Liver (tissue), 9 donors: ENCODE data around the gene SLC2A6. TPM values are rescaled to one million over a fixed set of nuclear protein-coding genes. Genes with fewer than 3 reads are reported as not detected.
A peak's percentile ranks its signal among the peaks of the same experiment; 100 is the strongest.

ENCODE experiments used
- DNase-seq: peaks from one replicate; pipeline ENCODE4 v3.0.0-alpha.2; 2017; ENCODE audit warnings: low spot score
- H3K27ac ChIP-seq, 2 donors: one replicate each; pipeline ENCODE4 v1.7.0; 2013; ENCODE audit warnings: inconsistent platforms in 2 of 2, low read length in 2 of 2, control low read depth in 1 of 2, low read depth in 1 of 2, mild to moderate bottlenecking in 1 of 2
- H3K27me3 ChIP-seq, 4 donors: one replicate each; pipeline versions ENCODE4 v1.6.1 to v1.7.0; 2013; ENCODE audit warnings: low read length in 3 of 4, inconsistent platforms in 1 of 4, mild to moderate bottlenecking in 1 of 4, moderate library complexity in 1 of 4; ENCODE audit not compliant: control insufficient read depth in 4 of 4, insufficient read depth in 4 of 4
- H3K36me3 ChIP-seq, 4 donors: one replicate each; pipeline versions ENCODE4 v1.6.1 to v1.7.0; 2013; ENCODE audit warnings: low read length in 3 of 4, mild to moderate bottlenecking in 3 of 4, low read depth in 1 of 4, moderate library complexity in 1 of 4; ENCODE audit not compliant: control insufficient read depth in 4 of 4, insufficient read depth in 3 of 4
- H3K4me1 ChIP-seq, 4 donors: one replicate each; pipeline versions ENCODE4 v1.6.1 to v1.7.0; 2013; ENCODE audit warnings: low read length in 3 of 4, mild to moderate bottlenecking in 3 of 4, moderate library complexity in 1 of 4; ENCODE audit not compliant: control insufficient read depth in 4 of 4, insufficient read depth in 4 of 4
- H3K4me3 ChIP-seq, 3 donors: one replicate each; pipeline versions ENCODE4 v1.6.1 to v1.7.0; 2013; ENCODE audit warnings: low read length in 3 of 3, control low read depth in 1 of 3, low read depth in 1 of 3, mild to moderate bottlenecking in 1 of 3
- H3K9ac ChIP-seq, 2 donors: one replicate each; pipeline ENCODE4 v1.7.0; 2013; ENCODE audit warnings: low read length in 2 of 2, mild to moderate bottlenecking in 2 of 2, moderate library complexity in 2 of 2, control low read depth in 1 of 2, low read depth in 1 of 2
- H3K9me3 ChIP-seq, 4 donors: one replicate each; pipeline versions ENCODE4 v1.6.1 to v1.7.0; 2013; ENCODE audit warnings: low read length in 3 of 4; ENCODE audit not compliant: control insufficient read depth in 4 of 4
- EGR1 ChIP-seq, 2 donors: IDR thresholded peaks; 2 replicates each; pipeline ENCODE4 v1.6.1; 2016 to 2018; ENCODE audit warnings: antibody characterized with exemption in 2 of 2, low read depth in 2 of 2
- FOXA1 ChIP-seq: IDR thresholded peaks from 2 replicates; pipeline ENCODE4 v1.6.1; 2016; ENCODE audit warnings: antibody characterized with exemption
- FOXA2 ChIP-seq: IDR thresholded peaks from 2 replicates; pipeline ENCODE4 v1.6.1; 2016; ENCODE audit warnings: antibody characterized with exemption
- GABPA ChIP-seq, 2 donors: IDR thresholded peaks in 1 of 2; conservative IDR thresholded peaks in 1 of 2; 2 replicates each; pipeline ENCODE4 v1.6.1; 2016; ENCODE audit warnings: antibody characterized with exemption in 2 of 2, mild to moderate bottlenecking in 1 of 2, moderate library complexity in 1 of 2
- HNF4A ChIP-seq, 2 donors: conservative IDR thresholded peaks; 2 replicates each; pipeline ENCODE4 v1.6.1; 2016; ENCODE audit warnings: antibody characterized with exemption in 2 of 2, mild to moderate bottlenecking in 2 of 2
- JUND ChIP-seq, 2 donors: IDR thresholded peaks; 2 replicates each; pipeline ENCODE4 v1.6.1; 2016; ENCODE audit warnings: antibody characterized with exemption in 2 of 2
- NR2F2 ChIP-seq: IDR thresholded peaks from 2 replicates; pipeline ENCODE4 v1.6.1; 2016; ENCODE audit warnings: antibody characterized with exemption
- RAD21 ChIP-seq, 2 donors: IDR thresholded peaks; 2 replicates each; pipeline ENCODE4 v1.6.1; 2016; ENCODE audit warnings: antibody characterized with exemption in 2 of 2, mild to moderate bottlenecking in 2 of 2
- RXRA ChIP-seq, 2 donors: IDR thresholded peaks; 2 replicates each; pipeline ENCODE4 v1.6.1; 2017 to 2018; ENCODE audit warnings: antibody characterized with exemption in 2 of 2, mild to moderate bottlenecking in 1 of 2
- SP1 ChIP-seq: IDR thresholded peaks from 2 replicates; pipeline ENCODE4 v1.6.1; 2018; ENCODE audit warnings: antibody characterized with exemption, mild to moderate bottlenecking
- TAF1 ChIP-seq: conservative IDR thresholded peaks from 2 replicates; pipeline ENCODE4 v1.6.1; 2016; ENCODE audit warnings: antibody characterized with exemption, mild to moderate bottlenecking
- ZBTB33 ChIP-seq: IDR thresholded peaks from 2 replicates; pipeline ENCODE4 v1.6.1; 2016; ENCODE audit warnings: antibody characterized with exemption
- WGBS: extraction: QIAGEN DNeasy Blood & Tissue Kit; methylation state at CpG from one replicate; pipeline ENCODE4 v1.1.7; 2013; 5-methylcytosine and 5-hydroxymethylcytosine counted together
- polyA plus RNA-seq, 2 donors: library from polyadenylated mRNA; stranded (reverse) in 1 of 2; unstranded in 1 of 2; fragments of 200-250 nt in 1 of 2; fragments of >200 nt in 1 of 2; fragmentation: Nextera tagmentation in 1 of 2; extraction: Ambion mirVana in 1 of 2; gene quantifications; one replicate each; pipeline versions ENCODE4 v1.2.1 to v1.2.3, GENCODE V29; 2013 to 2015
- total RNA-seq, 2 donors: library from RNA; depleted of rRNA; stranded (reverse); fragments of >200 nt; gene quantifications; one replicate each; pipeline ENCODE4 v1.2.3, GENCODE V29; 2014
- TF ChIP-seq, protein P1 (sequence below): IDR thresholded peaks from 2 replicates; pipeline ENCODE4 v1.6.1; 2016; ENCODE audit warnings: antibody characterized with exemption
- TF ChIP-seq, protein P2 (sequence below): fragments of 150-350 bp; IDR thresholded peaks from 2 replicates; pipeline ENCODE4 v1.5.1; 2017; ENCODE audit warnings: improper control_type of control experiment, low read depth, low read length; ENCODE audit not compliant: missing input control
- TF ChIP-seq, protein P3 (sequence below): IDR thresholded peaks from 2 replicates; pipeline ENCODE4 v1.6.1; 2016; ENCODE audit warnings: antibody characterized with exemption
- donor health status: healthy.
- donor health status: healthy.
- donor health status: healthy.
- donor health status: healthy.
- donor health status: healthy.

The SLC2A6 gene
- total and polyA plus RNA-seq, 4 donors: 1.7 to 3.9 (median 2.3) TPM

GRCh38 chr9:133429641-133430161 lies 49.2 kb downstream of the SLC2A6 start:
- peaks cover 0 to 8% (median 4%) of the 10 kb centered on the region in 4 donors for H3K4me1 ChIP-seq
- no peak for TF ChIP-seq TAF1
- TF ChIP-seq, protein P1, sequence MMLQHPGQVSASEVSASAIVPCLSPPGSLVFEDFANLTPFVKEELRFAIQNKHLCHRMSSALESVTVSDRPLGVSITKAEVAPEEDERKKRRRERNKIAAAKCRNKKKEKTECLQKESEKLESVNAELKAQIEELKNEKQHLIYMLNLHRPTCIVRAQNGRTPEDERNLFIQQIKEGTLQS: no peak
- TF ChIP-seq, protein P2, sequence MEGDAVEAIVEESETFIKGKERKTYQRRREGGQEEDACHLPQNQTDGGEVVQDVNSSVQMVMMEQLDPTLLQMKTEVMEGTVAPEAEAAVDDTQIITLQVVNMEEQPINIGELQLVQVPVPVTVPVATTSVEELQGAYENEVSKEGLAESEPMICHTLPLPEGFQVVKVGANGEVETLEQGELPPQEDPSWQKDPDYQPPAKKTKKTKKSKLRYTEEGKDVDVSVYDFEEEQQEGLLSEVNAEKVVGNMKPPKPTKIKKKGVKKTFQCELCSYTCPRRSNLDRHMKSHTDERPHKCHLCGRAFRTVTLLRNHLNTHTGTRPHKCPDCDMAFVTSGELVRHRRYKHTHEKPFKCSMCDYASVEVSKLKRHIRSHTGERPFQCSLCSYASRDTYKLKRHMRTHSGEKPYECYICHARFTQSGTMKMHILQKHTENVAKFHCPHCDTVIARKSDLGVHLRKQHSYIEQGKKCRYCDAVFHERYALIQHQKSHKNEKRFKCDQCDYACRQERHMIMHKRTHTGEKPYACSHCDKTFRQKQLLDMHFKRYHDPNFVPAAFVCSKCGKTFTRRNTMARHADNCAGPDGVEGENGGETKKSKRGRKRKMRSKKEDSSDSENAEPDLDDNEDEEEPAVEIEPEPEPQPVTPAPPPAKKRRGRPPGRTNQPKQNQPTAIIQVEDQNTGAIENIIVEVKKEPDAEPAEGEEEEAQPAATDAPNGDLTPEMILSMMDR: no peak
- TF ChIP-seq FOXA2: no peak
- no peak for TF ChIP-seq SP1
- no peak for TF ChIP-seq ZBTB33
- TF ChIP-seq RAD21 (IDR thresholded peaks at IDR 0.05): peak in 1 of 2 donors; percentile 40
- DNase-seq: peak; percentile 57
- H3K27ac ChIP-seq: no peak overlapping the region
- H3K4me3 ChIP-seq: no peak overlapping the region
- no peaks in the 10 kb centered on the region for H3K27me3 ChIP-seq
- H3K9ac ChIP-seq: no peak overlapping the region
- H3K9me3 ChIP-seq: no peaks in the 10 kb centered on the region
- 54% methylated on average over 49 of the region's 49 CpGs for WGBS
- no peaks in the 10 kb centered on the region for H3K36me3 ChIP-seq

DNA sequence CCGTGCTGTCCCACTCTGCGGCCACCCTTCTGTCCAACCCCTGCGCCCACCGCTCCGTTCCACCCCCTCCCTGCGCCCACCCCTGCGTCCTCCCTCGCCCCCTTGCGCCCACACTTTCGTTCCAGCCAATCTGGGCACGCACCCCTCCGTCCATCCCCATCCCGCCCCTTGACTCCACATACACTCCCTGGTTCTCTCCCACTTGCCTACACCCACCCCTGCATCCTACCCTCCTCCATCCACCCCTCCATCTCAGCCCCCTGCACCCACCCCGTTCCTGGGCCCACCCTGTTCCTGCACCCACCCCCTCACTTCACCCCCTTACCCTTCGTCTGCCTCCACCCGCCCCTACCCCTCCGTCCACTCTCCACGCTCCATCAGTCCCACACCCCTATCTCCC lies 49.7 kb downstream of the SLC2A6 start:
- Histone ChIP-seq H3K9me3 (no peaks in the 10 kb centered on the region), H3K36me3 (no peaks in the 10 kb centered on the region), H3K27ac (no peak overlapping the region), H3K4me3 (no peak overlapping the region), H3K9ac (no peak overlapping the region), H3K4me1 (peaks cover 0 to 8% (median 4%) of the 10 kb centered on the region in 4 donors), H3K27me3 (no peaks in the 10 kb centered on the region)
- 27% methylated on average over 18 of the region's 18 CpGs for WGBS
- TF ChIP-seq HNF4A (conservative IDR thresholded peaks at IDR 0.05) (no peak), TAF1 (no peak), GABPA (IDR thresholded peaks at IDR 0.05 in 1 of 2, conservative IDR thresholded peaks at IDR 0.05 in 1 of 2) (no peak), NR2F2 (no peak), FOXA1 (no peak), RXRA (IDR thresholded peaks at IDR 0.05) (no peak), SP1 (no peak), RAD21 (IDR thresholded peaks at IDR 0.05) (no peak), FOXA2 (no peak), EGR1 (IDR thresholded peaks at IDR 0.05; ENCODE audit: low read depth in 2 of 2) (no peak), ZBTB33 (no peak), JUND (IDR thresholded peaks at IDR 0.05) (no peak)
- TF ChIP-seq, protein P3, sequence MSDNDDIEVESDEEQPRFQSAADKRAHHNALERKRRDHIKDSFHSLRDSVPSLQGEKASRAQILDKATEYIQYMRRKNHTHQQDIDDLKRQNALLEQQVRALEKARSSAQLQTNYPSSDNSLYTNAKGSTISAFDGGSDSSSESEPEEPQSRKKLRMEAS: no peak
- TF ChIP-seq, protein P1: no peak
- TF ChIP-seq, protein P2: no peak
- no peak for DNase-seq
